Fibroblast of skin of abdomen (primary cell): ENCODE data around the gene ATP2A1. TPM values are rescaled to one million over a fixed set of nuclear protein-coding genes. Genes with fewer than 3 reads are reported as not detected.

Source experiments
- DNase-seq: peaks from one replicate; pipeline ENCODE4 v3.0.0-alpha.2; 2013
- polyA plus RNA-seq, 2 experiments: library from polyadenylated mRNA; unstranded; fragments of 120-200 nt; gene quantifications; one replicate each; pipeline ENCODE4 v1.2.1, GENCODE V29; 2013; ENCODE audit not compliant: insufficient read length in 2 of 2

Gene ATP2A1
- 2.7 TPM for polyA plus RNA-seq (2013, experiment 1 of 2; ENCODE audit: insufficient read length)
- polyA plus RNA-seq (2013, experiment 2 of 2; ENCODE audit: insufficient read length), result 2.6 TPM

DNA sequence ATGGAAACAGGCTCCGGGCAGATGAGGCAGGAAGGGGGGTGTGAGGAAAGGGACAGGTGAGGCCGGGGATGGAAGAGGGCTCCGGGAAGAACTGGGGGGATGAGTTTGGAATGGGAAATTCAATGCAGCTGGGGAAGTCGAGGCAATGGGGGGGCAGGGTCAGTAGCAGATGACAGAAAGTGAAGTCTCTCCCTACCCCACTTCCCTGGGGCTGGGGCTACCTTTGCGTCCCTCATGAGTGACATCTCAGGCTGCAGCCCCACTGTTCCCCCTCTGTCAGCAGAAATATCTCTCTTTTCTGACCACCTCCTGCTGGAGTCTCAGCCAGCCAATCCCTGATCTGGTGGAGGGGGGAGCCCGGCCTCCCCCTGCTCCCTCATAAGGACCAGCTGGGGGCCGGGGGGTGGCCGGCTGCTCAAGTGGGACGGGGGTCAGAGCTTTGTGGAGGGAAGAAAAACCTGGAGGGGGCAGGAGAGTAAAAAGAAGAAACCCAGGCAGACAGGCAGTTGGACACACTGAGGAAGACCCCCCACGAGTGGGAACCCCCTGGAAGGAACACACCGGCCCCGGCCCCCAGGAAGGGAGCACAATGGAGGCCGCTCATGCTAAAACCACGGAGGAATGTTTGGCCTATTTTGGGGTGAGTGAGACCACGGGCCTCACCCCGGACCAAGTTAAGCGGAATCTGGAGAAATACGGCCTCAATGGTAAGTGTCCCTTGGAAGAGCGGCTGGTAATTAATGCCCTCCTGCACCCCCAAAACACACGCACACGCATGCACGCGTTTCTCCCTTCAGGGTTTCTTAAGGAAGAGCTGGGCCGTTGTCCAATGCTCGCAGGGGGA, at the start of gene ATP2A1:
Gene ATP2A1, plus strand, starts transcription at position 406 of the 844 bp plus-strand sequence. Its CDS starts 184 bp downstream, at position 590.
- no peak for DNase-seq

DNA sequence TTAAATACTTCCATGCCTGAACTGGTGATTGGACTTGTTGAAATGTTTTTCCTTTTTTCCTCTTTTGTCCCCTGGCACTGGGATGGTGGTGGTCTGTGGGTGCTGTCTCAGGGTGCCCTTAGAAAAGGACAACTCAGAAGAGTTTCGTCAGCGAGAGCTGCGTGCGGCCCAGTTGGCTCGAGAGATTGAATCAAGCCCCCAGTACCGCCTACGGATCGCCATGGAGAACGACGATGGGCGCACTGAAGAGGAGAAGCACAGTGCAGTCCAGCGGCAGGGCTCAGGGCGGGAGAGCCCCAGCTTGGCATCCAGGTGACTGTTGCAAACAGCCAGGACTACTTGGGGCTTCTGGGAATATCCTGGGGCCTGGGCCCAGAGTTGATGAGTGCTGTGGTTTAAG, 48.5 kb upstream of the ATP2A1 start:
- no peak for DNase-seq

DNA sequence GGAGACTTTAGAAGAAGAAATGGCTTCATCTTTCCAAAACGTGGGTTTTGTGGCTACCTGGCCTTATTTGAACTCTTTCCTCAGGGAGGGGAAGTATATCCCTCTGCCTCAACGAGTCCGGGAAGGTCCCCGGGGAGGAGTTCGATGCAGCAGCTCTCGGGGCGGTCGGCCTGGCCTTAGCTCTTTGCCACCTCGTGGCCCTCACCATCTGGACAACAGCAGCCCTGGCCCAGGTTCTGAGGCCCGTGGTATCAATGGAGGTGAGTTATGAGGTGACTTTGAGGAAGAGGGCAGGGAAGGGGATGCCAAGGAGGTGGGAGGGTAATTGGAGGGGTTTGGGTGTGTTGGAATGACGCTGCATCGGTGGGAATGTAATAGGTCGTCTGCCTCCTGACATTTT, 47.8 kb upstream of the ATP2A1 start:
- DNase-seq, result no peak

DNA sequence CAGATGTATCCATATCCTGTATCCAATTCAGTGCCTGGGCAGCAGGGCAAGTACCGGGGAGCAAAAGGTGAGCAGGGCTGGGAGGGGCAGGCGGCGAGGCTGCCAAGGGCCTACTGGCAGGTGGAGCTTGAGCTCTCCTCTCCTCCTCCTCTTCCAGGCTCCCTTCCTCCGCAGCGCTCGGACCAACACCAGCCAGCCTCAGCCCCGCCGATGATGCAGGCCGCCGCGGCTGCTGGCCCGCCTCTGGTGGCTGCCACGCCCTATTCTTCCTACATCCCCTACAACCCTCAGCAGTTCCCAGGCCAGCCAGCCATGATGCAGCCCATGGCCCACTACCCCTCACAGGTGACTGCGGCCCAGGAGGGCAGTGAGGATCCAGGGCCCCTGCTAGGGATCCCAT, 43.9 kb upstream of the ATP2A1 start:
- no peak for DNase-seq

DNA sequence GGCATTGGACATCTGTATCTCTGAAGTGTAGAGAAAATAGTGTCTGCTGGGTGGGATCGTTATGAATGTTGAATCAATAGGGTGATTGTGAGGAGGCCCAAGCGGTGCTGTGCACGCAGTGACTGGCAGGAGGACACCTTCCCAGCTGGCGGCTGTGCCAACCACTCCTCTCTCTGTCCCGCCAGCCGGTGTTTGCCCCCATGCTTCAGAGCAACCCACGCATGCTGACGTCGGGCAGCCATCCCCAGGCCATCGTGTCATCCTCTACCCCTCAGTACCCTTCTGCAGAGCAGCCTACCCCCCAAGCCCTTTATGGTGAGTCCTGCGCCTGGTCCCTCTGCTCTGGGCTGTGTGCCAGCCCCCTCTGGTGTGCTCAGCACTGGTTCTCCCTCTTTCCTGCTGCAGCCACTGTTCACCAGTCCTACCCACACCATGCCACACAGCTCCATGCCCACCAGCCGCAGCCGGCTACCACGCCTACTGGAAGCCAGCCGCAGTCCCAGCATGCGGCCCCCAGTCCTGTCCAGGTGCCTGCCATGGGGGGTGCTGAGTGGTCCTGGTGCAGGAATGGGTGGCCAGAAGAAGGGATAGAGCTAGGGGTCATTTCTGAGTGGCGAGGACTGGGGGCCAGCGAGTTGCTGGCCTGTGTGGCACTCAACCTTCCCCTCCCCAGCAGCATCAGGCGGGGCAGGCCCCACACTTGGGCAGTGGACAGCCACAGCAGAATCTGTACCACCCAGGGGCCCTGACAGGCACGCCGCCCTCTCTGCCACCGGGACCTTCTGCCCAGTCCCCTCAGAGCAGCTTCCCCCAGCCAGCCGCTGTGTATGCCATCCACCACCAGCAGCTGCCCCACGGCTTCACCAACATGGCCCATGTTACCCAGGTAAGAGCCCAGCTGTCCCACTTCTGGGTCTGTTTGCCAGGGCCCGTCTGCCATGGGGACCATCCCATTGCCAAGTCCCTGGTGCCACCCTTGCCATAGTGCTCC, 43.1 kb upstream of the ATP2A1 start:
- no peak for DNase-seq

DNA sequence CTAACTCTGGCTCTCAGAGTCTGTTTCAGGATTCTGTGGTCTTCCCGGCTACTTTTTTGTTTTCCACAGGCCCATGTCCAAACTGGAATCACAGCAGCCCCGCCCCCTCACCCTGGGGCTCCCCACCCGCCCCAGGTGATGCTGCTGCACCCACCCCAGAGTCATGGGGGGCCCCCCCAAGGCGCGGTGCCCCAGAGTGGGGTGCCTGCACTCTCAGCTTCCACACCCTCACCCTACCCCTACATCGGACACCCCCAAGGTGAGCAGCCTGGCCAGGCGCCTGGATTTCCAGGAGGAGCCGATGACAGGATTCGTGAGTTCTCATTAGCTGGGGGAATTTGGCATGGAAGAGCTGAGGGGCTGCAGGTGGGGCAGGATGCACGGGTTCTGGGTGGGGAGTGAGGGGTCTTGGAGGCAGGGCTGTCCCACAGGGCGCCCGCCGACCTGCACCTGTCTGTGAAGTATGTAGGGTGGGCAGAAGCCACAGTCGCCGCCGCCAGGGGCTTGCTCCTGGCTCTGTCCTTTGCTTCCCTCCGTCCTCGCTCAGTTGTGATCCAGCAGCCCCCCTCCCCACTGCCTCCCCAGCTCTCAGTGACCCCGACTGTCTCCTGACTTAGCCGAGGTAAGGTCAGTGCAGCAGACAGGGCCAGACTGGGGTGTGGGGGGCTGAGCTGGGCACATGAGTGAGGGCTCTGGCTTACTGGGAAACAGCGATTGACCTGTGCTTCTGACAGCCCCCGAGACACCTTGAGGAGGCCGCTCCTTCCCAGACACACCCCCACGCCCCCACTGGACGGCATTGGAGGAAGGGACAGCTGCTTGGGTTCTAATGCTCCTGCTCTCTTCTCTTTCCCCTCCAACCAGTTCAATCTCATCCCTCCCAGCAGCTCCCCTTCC, 42.2 kb upstream of the ATP2A1 start:
- no peak for DNase-seq

DNA sequence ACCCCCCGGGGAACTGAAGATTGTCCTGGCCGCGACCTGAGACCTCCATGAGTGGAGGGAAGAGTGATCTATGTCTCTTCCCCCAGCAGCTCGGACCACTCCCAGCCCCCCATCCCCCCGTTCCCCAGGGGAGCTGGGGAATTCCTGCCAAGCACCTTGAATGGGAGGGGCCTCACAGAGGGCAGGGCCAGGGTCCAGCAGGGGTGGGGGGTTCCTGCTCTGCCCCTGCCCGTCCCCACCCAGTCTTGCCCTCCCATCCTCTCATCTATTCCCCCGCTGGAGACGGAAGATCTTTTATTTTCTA, 41.6 kb upstream of the ATP2A1 start:
- DNase-seq, result no peak

DNA sequence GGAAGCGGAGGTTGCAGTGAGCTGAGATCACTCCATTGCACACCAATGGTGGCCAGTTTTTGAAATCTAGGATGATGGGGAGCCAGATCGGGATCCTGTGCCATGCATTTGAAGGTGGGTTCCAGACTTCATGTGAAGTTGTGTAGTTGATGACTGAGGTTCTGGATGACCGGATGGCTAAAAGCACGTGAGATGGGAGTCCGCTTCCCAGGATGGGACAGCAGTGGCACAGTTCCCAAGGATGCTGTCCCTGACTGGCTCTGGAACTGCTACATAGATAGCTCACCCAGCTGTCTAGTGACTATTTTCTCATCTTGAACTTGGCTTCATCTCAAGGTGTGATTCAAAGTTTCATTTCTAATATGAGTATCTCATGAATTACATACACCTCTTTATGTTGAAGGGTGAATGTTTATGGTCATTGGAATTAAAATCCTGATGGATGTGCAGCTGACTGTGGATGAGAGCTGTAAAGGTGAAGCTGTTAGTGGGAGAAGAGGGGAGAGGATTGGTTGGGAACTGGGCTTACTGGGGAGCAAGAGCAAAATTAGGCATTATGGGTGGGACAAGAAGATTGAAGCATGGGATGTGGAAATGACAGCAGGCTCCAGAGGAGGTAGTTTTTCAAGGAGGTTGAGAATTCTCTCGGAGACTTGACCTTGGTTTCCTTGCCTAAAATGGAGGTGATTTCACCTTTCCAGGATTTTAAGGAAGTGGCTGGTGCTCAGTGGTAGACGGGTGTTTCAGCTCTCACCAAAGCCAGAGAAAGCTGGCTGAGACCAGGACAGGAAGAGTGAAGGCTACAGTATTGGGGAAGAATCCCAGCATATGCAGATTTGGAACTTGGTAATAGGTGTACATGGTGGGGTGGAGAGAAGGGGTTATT, 40.4 kb upstream of the ATP2A1 start:
- no peak for DNase-seq

DNA sequence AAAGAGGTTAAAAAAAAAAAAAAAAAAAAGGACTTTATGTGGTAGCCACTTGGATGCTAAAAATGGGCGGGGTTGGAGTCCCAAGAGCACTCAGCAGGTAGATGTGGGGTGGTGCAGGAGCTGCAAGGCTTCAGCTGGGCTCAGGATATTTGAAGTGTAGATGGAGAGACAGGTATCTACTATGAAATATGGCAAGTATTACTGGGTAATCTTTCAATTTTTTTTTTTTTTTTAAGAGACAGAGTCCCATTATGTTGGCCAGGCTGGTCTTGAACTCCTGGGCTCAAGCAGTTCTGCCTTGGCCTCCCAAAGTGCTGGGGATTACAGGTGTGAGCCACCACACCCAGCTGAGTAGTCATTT, 39.8 kb upstream of the ATP2A1 start:
- DNase-seq, result no peak

DNA sequence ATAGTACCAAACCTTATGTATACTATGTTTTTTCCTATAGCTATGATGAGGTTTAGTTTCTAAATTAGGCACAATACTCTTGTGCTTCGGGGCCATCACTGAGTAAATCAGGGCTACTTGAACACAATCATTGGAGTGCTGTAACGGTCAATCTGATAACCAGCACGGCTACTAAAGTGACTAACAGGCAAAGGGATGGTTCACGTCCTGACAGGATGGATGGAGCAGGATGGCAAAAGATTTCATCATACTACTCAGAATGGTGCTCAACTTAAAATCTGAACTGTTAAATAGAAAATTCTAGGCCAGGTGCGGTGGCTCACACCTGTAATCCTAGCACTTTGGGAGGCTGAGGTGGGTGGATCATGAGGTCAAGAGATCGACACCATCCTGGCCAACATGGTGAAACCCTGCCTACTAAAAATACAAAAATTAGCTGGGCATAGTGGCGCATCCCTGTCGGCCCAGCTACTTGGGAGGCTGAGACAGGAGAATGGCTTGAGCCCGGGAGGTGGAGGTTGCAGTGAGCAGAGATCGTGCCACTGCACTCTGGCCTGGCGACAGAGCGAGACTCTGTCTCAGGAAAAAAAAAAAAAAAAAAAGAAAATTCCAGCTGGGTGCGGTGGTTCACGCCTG, 39.2 kb upstream of the ATP2A1 start:
- DNase-seq, result no peak

DNA sequence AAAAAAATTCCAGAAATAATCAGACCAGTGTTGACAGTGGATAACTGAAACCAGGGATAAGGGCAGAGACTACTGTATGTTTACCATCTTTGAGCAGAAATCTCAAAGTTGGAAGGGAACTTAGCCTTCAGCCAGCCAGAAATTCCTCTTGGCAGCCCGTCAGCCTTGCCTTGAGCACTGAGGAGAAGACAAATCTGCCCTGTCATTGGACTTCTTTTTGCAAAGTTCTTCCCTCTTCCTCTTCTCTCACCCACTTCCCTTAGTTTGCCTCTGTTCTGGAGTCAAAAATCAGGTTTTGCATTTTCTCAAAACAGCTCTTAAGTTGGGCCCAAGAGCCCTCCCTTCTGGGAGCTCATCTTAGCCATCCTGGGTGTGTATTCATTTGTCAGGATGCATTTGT, 38.4 kb upstream of the ATP2A1 start:
- no peak for DNase-seq

DNA sequence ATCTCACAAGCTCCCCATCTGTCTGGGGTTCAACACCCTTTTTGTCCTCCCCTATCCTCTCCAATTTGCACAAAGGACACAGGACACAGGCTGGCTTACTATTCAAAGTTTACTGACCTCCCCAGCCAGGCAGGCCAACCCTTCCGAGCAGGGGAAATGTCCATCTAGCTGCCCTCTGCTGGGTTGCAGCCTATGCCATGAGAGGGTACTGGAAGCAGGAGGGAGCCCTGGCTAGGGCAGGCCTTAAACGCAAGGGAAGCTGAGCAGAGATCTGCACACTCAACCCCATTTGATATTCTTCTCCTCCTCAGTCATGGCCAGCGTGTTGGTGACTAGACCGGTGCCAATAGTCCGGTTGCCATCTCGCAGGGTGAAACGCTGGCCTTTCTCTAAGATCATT, 35.6 kb upstream of the ATP2A1 start:
- no peak for DNase-seq

DNA sequence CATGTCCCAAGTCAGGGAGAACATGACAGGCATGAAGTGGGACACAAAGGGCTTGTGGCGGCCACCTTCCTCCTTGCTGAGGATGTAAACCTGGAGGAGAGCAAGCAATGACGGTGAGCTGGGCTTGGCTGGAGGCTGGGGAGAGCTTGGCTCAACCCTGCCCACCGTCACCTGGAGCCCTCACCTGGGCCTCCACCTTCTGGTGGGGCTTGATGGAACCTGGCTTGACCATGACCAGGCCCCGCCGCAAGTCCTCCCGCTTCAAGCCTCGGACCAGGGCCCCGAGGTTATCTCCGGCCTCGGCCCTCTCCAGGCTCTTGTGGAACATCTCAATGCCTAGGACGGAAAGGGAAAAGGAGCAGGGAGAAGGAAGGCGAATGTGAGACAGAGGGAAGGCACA, 34.5 kb upstream of the ATP2A1 start:
- no peak for DNase-seq

DNA sequence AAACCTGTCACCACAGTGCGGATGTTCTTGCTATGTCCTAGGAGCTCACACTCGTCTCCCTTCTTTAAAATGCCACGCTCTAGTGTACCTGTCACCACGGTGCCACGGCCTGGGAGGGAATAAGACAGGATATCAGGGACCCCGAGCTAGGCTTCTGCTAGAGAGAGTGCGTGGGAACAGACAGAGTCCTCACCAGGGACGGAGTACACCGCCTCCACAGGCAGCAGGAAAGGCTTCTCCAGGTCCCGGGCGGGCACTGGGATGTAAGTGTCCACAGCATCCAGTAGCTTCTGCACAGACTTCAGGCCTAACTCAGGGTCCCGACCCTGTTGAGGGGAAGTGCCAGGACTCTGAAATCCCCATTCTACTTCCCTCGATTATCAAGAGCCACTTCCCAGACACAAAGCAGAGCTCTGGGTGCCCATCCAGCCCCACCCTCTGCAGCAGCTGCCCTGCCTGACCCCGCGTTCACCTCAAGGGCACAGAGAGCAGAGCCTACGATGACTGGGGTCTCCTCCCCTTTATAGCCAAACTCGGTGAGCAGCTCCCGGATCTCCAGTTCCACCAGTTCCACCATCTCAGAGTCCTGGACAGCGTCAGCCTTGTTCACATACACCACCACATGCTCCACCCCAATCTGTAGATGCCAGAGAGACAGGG, 33.9 kb upstream of the ATP2A1 start:
- no peak for DNase-seq

DNA sequence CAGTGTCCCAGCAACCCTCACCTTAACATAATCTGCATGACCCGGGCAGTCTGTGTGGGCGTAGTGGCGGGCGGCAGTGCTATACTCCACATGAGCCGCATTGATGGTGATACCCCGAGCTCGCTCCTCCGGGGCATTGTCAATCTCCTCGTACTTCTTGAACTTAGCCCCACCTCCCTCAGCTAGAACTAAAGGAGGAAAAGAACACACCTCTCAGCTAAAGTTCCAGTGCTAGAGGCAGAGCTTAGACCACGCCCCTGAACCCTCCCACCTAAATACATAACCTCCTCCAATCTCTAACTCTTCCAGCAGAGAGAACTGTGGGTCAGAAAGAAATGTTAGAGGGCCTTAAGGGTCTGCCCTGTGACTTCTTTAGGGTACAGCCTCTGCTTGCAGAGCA, 33.0 kb upstream of the ATP2A1 start:
- DNase-seq, result no peak

DNA sequence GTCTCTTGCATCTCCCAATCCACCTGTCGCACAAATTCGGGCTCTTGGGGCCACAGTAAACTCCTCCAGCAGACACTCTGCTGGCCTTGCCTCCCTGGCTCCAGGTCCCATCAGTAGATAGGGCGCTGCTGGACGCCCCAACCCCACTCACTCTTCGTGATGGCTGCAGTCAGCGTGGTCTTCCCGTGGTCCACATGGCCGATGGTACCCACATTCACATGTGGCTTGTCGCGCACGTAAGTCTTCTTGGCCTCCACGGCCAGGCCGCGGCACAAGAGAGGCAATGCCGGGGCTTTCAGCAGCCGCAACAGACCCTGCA, 32.6 kb upstream of the ATP2A1 start:
- DNase-seq, result no peak

DNA sequence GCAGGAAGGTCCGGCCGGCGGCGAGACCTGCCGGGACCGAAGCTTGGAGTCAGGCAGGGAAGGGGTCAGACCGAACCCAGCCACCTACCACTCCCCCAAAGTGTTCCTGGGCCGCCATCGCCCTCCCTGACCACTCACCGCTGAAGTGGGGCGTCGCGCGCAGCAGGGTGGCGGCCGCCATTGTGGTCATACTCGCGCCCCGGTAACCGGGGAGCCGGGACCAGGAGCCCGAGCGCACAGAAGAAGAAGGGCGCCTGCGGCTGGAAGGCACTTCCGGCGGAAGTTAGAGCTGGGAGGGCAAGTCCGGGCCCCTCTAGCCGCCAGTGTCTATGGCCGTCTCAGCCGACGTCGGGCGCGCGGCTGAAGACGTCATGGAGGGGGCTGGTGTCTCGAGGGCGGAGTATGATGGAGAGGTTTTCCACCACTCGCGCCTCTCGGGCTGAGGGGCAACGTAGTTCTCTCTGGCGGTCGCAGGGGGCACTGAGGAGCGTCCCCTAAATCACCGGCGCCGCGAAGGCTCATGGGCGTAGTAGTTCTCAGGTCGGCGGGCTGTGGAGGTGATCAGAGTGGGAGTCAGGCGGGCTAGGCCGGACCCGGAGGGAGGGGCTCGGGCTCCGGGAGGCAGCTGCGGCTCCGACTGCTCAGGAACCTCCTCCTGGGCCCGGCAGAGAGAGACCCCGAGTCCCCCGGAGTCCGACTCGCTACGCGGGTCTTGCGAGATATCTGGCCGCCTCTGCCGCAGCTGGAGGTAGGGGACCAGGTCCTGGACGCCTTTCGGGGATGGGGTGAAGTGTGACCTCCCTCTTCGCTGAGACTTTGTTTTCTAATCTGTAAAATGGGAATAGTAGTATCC, 32.0 kb upstream of the ATP2A1 start, which contains the start of gene TUFM:
Gene TUFM, minus strand, starts transcription at position 269 of the 853 bp plus-strand sequence. Its CDS starts 79 bp downstream, at position 190.
- DNase-seq, result peak; percentile 99

DNA sequence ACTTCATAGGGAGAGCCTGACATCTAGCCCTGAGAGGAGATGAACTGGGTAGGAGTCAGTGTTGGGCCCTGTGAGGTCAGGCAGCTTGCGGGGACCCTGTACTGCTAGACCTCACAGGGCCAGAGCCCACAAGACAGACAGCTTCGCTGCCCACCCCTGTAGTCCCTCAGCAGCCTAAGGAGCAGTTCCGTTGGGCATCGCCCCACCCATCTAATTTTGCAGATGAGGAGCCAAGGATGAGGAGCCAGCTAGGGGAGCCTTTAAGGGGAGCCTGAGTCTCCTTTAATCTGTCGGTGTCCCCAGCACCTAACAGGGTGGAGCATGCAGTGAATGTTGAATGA, 31.4 kb upstream of the ATP2A1 start:
- DNase-seq, result no peak

DNA sequence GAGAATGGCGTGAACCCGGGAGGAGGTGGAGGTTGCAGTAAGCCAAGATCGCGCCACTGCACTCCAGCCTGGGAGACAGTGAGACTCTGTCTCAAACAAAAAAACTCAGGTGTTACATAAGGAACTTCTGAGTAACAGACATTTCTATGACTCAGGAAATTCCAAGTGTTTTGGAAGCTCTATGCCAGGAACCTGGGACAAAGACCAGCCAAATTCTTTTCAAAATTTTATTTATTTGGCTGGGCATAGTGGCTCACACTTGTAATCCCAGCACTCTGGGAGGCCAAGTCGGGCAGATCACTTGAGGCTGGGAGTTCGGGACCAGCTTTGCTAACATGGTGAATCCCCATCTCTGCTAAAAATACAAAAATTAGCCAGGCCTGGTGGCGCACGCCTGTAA, 19.9 kb upstream of the ATP2A1 start:
- no peak for DNase-seq

DNA sequence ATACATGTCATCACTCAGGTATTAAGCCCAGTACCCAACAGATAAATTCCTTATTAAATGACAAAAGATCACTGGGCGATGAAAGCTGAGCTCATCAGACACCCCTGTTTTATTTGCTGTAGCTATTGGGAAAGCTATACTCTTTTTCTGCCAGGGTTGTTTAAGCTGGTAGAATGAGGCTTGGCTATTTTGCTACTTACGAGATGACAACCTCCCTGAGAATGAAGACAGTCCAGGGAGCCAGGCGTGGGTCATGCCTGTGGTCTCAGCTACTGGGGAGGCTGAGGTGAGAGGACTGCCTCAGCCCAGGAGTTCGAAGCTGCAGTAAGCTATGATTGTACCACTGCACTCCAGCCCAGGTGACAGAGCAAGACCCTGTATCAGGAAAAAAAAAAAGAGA, 19.0 kb upstream of the ATP2A1 start:
- DNase-seq, result no peak
